NOMO-1 (cell line): ENCODE measurements around the gene USP35.
A peak's percentile ranks its signal among the peaks of the same experiment; 100 is the strongest.
"Not testable (repeated sequence)": the region's sequence is repeated elsewhere in the genome, so short reads cannot be mapped to it uniquely, and the experiment has no call there.

Experiments
- DNase-seq, 2 experiments: peaks; one replicate each; lab custom pipeline; 2025; ENCODE audit not compliant: unreplicated experiment in 2 of 2; lab: John Stamatoyannopoulos, UW

Gene USP35

DNA sequence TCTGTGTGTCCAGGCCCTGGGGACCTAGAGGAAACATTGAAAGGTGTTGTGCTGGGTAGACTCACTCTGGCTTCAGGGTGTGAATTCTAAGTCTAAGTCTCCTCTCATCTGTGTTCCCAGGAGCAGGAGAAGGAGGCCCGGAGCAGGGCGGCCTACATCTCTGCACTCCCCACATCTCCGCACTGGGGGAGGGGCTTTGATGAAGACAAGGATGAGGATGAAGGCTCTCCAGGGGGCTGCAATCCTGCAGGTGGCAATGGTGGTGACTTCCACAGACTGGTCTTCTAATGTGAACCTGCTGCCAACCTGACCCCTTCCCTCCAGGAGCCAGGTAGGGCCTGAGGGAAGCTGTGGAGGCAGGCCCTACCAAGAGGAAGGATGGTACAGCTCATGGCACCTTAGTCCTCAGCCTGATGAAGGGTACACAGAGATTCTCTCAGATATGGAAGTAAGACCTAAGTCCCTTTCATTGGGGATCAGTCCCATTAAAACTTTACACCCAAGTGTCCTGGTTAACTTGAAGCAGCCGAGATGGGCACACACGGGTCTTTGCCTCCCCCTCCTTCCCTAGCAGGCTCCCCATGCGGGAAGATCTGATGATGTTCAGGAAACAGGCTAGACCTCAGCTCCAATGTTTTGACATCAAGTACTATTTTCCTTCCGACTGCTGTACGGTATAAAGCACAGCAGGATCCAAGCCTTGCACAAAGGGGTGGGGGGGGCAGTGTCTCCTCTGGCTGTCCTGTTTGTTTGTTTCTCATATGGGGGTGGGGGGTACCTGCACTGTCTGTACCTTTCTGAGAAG lies 25.0 kb downstream of the USP35 start:
- DNase-seq = no peak

DNA sequence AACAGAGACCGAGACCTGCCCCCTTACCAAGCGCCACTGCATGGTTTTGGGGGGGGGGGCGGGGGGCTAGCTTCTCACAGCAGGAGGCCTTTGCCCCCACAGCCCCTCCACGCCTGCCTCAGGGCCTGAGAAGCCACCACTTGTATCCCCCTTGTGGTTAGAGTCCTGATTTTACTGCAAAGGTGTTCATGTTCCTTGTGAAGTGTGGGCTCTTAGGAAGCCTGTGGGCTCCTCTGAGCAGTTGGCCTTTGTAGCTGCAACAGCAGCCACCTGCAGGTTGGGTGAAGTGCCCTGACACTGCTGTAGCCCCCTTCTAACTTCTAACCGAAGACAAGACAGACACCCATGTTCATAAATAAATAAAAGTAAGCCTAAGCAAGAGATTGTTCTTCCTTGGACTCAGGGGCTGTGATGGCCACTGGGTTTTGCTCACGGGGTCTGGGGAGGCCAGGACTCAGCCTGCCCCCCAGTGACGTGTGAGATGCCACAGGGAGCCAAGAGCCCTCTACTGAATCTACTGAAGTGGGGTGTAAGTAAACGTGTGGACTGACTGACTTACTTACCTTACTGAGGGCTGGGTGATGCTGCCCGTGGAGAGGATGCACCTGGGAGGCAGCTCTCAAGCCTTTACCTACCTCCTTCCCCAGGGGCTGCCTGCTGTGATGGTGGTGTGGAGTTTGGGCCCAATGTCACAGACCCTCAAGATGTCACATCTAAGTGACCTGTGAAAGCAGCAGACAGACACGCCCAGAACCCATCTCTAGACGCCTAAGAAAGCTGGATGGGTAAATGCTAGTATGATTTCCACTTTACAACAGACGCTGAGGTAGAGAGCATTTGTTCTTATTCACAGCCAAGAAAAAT lies 25.8 kb downstream of the USP35 start:
- DNase-seq = no peak

DNA sequence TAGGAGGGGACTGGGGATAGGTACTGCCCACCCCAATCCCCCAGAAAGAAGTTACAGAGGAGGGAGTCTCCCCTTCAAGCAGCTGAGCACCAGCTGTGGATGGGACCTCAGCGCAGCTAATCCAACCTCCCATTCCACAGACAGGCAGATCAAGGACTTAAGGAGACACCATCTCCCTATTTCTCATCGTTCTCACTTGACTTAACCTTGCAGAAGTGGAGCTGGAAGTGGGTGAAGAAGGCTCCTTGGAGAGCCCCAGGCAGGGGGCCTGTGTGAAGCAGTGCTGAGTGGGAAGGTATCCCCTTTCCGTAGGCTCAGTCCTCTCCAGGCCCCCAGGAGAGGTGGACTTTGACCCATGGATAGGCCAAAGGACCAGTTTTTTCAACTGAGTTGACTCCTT lies 27.3 kb downstream of the USP35 start:
- no peak for DNase-seq

DNA sequence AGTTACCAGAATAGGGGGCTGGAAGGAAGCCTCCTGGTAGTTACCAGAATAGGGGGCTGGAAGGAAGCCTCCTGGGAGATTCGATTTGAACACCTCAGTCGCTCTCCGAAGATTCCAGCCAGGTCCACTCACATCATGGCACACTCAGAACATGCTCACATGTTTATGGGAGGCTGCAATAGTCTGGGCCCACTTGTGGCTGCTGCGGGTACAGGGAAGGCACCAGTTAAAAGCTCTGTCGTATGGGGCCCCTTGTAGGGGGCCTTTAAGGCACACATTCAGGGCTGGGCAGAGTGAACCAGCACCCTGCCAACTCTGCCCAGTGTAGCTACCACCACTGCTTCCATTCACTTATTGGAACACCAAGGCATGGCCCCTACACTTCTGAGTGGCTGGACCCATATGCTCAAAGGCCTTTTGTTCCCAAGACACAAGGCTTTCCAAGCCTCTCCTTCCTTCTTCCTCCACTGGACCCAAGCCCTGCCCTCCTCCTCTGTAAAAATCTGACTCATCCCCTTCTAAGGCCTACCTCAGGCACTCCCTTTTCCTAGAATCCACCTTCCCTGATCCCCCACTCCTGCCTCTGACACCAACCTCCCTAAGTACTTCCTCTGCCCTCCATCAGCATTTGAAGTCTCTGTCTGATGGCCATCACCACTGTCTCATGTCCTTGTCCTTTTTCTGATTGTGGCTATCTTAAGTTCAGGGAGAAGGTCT lies 28.0 kb downstream of the USP35 start:
- no peak for DNase-seq

DNA sequence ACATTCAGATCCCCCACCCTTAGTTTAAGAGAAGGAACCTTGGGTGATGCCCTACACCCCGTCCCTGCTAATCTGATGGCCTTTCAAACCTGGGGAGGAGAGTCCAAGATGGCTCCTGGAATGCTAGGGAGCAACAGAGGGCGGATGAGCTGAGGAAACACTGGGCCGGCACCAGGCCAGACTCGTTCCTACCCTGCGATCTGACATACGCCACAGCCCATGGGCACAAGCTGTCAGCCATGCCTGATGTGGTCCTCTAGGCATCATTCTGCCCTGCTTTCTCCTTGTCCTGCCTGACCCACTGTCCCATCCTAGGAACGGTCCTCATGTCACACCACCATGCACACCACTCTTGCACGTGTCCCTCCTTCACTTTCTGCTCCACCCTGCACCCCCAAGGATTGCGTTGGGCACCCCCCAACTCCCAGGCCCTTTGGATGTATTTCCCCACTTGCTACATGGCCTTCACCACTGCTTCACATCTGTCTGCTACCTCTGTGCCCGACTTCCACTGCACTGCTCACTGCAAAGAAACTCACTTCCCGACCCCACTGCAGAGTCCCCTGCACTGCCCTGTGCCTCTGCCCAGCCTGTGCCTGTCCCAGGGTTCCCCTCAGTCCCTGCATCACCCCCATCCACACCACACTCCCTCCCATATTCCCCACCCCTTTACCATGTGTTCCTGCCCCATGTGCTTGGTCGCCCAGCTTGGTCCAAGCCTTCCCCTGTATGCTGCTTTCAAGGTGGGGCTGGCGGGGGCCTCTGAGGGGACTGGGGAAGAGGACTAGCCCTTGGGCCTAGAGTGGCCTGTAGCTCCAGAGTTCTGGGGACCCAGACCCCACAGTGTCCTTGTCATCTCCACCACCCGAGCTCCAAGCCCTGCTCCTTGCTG lies 29.2 kb downstream of the USP35 start:
- DNase-seq = no peak

DNA sequence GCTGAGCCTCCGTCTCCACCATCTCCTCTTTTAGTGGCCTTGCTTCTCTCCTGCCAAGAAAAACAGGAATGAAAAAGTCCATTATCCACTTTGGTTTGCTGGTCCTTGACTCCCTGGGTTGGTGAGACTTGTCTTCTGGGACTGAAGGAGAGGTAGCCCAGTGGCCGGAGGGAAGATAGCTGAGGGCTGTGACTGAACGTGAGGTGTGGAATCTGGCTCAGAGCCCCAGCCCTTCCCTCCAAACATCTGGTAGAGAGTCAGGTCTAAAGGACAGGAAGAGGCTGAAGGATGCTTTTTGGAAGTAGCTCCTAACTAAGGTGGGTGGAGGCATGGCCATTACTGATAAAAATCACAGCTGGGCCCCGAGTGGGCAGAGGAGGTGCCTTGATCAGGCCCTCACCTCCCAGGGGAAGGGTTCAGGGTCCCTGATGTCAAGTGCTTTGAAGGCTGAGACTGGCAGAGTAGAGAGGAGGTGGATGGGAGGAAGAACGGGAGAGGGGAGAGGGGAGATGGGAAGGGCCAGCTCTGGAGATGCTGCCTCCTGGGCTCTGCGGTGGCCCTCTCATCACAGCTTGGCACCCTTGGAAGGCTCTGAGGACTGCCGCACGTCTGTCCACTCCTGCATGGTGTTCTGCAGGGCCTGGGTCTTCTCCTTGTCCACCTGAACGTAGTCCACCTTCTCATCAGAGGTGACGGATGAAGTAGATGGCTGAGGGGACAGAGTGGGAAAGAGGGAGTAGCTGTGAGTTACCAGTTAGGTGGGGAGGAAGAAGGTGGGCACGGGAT lies 30.2 kb downstream of the USP35 start:
- DNase-seq = no peak

DNA sequence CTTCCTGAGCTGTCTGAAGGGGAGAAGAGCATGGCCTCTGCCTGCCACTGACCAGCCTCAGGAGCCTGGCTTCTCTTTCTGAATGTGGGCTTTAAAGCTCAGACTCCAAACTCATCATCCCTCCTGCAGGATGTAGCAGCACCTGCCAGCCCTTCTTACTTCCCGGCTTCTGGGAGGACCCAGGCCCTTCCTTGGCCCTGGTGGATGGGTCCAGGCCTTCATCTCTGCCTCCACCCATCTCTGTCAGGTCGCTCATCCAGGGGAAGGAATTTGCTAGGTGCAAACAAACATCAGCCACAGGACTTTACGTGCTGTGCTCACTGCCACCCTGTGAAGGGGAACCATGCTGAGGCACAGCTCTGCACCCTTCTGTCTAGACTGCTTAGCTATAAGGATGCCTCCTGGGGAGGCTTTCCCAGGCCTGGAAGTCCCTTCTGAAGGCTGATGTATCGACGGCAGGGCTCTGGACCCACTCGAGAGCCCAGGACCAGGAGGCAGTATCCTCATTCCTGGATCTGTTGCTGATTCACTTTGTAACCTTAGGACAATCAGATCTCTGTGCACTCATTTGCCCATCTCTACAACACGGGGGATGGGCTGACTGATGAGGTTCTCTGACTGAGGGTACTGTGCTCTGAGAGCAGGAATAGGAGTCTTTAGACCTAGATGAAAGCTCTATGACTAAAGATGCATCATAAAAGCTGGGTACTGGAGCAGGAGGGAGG lies 30.9 kb downstream of the USP35 start:
- no peak for DNase-seq

DNA sequence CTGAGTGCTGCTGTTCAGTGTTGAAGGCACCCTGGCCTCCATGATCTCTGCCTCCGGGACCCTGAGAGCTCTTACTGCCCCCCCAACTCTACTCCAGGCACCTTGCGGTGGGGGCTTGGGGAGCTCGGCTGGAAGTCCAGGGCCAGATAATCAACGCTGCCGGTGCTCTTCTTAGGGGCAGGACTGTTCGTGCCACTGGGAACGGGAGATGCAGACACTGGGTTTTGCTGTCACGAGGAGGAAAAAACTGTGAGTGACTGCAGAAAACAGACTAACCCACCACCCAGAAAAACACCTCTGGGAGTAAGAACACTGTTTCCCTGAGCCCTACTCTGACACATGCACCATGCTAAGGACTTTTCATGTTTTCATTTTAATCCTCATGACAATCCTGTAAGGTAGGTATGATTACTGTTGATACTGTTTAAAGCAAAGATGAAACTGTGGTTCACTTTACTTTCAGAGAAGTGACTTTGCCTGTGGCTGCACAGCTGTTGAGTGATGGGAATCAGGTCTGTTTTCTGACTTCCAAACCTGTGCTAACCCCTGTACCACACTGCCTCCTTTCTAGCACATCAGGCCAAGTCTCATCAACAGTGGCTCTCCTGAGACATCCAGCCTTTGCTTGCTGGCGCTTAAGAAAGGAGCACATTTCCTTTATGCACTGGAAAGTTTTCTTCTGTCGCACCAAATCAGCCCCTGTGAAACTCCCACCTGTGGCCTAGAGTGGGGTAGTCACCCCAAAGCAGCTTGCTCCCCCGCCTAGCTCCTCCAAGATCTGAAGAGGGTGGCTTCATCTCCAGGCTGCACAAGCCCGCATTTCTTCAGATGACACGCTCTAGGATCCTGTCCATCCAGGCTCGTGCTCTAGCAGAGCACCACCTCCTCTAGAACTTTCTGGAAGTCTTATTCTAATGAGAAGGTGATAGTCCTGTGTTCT lies 31.8 kb downstream of the USP35 start:
- no peak for DNase-seq

DNA sequence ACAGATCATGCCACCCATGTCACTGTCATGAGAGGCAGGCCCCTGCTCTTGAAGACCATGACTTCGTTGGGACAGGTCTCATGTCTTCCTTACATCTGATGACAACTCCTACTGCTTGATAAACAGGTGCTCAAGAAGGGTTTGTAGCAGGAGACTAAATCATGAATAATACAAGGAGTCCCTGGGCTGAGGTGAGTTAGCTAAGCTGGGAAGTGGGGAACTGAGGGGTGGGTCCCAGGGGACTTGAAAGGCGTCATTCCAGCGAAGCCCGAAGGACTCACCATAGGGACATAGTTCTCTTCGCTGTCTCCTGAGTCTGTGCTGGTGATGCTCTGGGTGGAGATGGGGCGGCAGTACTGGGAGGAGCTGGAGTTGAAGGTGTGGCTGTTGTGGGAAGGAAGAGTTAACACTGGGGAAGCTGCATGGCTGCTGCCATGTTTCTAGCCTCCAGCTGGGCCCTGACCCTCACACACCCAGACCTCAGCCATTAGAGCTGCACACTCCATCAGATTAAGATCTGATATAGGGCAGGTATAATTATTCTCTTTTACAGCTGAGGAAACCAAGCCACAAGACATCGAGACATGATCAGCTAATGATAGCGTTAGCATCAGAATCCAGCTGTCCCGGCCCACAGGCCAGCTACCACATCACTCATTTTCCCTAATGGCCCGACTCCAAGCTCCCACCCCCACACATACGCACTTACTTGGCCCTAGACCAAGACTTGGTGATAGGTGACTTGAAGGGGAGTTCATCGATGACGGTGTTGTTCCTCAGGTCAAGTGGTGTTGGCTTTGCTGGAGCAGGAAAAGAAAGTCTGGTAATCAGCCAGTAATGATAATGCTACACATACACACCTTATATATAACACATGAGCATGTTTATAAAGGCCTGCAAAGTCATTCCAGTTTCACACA lies 32.9 kb downstream of the USP35 start:
- no peak for DNase-seq

DNA sequence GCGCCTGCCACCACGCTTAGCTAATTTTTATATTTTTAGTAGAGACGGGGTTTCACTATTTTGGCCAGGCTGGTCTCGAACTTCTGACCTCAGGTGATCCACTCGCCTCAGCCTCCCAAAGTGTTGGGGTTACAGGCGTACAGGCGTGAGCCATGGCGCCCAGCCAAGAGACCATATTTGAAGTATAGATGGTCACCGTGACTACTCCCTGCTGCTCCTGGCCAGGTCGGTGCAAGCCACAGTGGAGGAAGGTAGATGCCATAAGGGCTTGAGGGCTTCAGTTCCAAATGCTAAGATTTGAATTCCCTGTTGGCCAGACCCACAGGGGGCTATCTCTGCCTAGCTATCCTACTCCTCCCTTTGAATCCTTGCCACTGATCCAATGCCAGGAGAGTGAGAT lies 34.0 kb downstream of the USP35 start:
- DNase-seq = not testable (repeated sequence)

DNA sequence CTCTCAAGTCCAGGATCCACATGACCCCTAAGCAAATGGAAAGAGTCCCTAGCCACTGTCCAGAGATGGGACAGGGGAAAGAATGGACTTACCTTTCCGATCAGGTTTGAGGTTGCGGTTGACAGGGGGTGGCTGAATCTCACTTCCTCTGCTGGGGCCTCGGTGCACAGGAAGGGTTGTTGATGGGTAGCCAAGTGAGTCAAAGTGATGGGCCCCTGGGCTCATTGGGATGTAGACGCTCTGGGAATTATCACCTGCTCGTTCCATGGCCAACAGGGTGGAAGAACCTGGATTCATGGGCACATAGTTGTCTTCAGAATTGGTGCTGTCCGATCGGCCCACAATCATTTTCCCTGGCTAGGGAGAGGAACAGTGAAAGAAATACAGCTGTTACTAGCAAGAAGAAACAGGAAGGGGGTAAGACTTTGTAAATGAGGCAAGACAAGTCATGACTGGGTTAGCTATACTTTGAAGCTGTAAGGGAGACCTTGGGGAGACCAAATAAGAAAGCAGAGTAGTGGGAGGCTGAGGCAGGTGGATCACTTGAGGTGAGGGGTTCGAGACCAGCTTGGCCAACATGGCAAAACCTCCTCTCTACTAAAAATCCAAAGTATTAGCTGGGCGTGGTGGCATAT lies 34.7 kb downstream of the USP35 start:
- no peak for DNase-seq

DNA sequence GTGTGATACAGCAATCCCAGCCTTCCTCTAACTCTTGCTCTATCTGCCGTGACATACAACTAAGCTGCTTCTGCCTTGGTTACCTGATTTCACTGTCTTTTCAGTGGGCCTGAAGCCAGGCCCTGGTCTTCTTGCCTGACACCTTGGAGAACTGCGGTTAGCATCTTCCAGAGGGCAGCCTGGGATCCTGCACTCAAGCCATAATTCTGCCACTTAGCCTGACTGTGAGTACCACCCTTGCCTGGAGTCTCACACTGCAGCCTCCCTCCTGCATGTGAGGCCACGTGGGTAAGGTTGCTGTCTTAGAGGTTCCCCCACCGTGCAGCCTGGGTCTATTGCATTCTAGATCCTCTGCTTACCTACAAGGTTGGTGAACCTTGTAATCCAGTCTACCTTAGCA lies 35.8 kb downstream of the USP35 start:
- DNase-seq = no peak

DNA sequence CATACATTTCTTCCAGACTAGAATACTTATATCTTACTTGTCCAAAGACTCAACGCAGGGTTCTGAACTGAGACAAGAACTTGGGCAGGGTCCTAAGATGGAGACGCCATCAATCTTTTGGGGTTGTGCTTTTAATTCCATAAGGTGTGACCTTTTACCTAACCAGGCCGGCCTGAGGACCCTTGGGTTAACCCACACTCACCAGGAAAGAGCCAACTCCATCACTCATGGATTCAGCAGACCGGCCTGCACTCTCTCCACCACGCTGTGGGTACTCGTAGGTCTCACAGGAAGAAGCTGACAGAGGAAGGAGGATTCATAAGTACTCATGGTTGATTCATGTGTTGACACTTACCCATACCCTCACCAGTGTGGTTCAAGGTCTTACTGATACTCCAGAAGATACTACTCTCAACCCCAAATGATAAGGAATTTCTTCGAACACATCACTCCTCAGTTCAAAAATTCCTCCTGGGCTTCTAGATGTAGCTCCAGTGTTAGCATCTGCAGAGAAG lies 36.2 kb downstream of the USP35 start:
- DNase-seq = no peak

DNA sequence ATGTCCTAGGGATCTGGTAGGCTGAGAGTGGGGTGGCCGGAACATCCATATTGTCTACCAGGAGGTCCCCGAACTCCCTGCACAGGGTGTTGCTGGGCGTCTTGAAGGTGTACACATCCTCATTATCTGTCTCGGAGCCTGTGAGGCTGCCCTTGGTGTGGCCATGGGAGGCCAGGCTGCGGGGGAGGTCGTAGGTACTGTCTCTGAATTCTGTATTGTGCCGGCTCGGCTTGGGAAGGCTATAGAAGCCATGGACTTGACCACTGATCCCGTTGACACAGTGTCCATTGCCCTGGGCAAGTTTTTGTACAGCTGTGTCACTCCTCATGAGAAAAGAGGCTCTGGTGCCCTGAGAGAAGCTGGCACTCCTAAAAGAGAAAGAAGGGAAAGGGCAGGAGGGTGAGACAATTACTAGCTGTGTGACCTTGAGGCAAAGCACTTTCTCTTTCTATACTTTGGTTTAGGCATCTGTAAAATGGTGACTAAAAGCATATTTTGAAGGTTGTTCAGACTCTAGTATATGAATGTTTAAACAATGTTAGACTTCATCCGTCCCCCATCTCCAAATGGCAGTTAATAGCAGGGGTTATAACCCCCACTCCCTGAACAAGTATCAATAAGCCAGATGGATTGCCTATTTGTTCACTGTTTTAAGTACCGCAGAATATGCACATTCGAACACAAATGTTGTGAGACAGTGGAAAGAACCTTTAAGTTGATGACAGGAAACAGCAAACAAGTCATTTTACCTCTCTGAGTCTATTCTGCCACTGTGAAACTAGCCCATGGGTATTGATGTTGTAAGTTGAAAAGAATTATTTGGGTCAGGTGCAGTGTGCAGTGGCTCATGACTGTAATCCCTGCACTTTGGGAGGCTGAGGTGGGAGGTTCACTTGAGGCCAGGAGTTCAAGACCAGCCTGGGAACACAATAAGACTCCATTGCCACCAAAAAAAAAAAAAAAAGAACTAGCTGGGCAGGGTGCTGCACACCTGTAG lies 38.3 kb downstream of the USP35 start:
- no peak for DNase-seq

DNA sequence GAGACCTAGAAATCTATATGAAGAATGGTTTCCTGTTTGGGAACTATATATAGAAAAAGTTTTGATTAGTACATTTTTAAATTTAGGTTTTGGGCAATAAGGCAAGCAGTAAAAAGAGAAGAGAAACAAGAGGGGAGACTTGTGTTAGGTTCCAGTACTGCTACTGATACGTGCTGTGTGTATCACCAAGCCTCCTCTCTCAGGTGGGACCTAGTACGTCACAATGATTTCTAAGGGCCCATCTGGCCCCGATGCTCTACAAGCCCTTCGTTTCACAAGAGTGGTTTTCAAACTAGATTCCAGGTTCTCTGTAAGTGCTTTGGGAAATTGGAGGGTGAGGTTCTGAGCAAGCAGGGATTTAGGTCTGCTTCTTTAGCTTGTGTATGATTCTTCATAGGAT lies 39.2 kb downstream of the USP35 start:
- peak; percentile 21 to 34 for DNase-seq
